A673 (cell line): ENCODE measurements around the gene UCN3.

ENCODE experiments used
- EZH2 ChIP-seq: fragments of 200-600 bp; sonication (generic); IDR thresholded peaks from 2 replicates; pipeline ENCODE4 v1.6.1; 2017; ENCODE audit warnings: borderline replicate concordance, low read depth, mild to moderate bottlenecking, mixed read lengths, antibody characterized with exemption, low read length; ENCODE audit not compliant: poor library complexity, severe bottlenecking
- TF ChIP-seq, protein P1 (sequence below): fragments of 300-800, 200-600 bp; sonication (generic); conservative IDR thresholded peaks from 2 replicates; pipeline ENCODE4 v1.5.1; 2017; ENCODE audit warnings: low read depth, mild to moderate bottlenecking, antibody characterized with exemption, low read length, moderate library complexity, mixed read lengths

DNA sequence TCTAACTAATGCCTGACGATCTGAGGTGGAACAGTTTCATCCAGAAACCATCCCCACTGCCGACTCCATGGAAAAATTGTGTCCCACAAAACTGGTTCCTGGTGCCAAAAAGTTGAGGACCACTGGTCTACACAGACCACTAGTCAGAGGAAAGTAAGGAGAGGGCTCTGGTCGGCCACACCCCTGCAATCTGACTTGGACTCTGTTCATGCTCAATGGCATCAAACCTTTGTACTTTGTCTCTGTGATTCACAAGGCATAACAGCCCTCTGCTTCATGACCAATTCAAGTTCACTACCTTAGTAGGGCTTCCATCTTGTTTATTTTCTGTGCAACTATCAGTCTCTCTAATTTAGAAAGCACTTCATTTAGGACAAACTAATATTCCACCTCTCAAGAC lies 38.0 kb downstream of the UCN3 start:
- TF ChIP-seq, protein P1, sequence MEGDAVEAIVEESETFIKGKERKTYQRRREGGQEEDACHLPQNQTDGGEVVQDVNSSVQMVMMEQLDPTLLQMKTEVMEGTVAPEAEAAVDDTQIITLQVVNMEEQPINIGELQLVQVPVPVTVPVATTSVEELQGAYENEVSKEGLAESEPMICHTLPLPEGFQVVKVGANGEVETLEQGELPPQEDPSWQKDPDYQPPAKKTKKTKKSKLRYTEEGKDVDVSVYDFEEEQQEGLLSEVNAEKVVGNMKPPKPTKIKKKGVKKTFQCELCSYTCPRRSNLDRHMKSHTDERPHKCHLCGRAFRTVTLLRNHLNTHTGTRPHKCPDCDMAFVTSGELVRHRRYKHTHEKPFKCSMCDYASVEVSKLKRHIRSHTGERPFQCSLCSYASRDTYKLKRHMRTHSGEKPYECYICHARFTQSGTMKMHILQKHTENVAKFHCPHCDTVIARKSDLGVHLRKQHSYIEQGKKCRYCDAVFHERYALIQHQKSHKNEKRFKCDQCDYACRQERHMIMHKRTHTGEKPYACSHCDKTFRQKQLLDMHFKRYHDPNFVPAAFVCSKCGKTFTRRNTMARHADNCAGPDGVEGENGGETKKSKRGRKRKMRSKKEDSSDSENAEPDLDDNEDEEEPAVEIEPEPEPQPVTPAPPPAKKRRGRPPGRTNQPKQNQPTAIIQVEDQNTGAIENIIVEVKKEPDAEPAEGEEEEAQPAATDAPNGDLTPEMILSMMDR, result no peak
- no peak for TF ChIP-seq EZH2
